BE2C (cell line): ENCODE measurements around the gene PET100.

Source experiments
- DNase-seq: peaks from one replicate; pipeline ENCODE4 v3.0.0-alpha.2; 2020
- H3K27me3 ChIP-seq: fragments of 250-450 bp; sonication (Bioruptor Pico); 2 replicates; pipeline ENCODE4 v1.5.1; 2020; ENCODE audit warnings: mild to moderate bottlenecking
- H3K36me3 ChIP-seq: fragments of 250-450 bp; sonication (Bioruptor Pico); 2 replicates; pipeline ENCODE4 v1.5.1; 2020; ENCODE audit warnings: mild to moderate bottlenecking
- H3K4me1 ChIP-seq: fragments of 250-450 bp; sonication (Bioruptor Pico); 2 replicates; pipeline ENCODE4 v1.5.1; 2020
- H3K4me3 ChIP-seq: 2 replicates; pipeline ENCODE4 v1.5.1; 2011; ENCODE audit warnings: low read depth, low read length
- H3K9me3 ChIP-seq: fragments of 250-450 bp; sonication (Bioruptor Pico); 2 replicates; pipeline ENCODE4 v1.5.1; 2020
- TF ChIP-seq, protein P1 (sequence below): IDR thresholded peaks from 2 replicates; pipeline ENCODE4 v1.5.1; 2012; ENCODE audit warnings: mild to moderate bottlenecking, low read depth, low read length

PET100 gene

DNA sequence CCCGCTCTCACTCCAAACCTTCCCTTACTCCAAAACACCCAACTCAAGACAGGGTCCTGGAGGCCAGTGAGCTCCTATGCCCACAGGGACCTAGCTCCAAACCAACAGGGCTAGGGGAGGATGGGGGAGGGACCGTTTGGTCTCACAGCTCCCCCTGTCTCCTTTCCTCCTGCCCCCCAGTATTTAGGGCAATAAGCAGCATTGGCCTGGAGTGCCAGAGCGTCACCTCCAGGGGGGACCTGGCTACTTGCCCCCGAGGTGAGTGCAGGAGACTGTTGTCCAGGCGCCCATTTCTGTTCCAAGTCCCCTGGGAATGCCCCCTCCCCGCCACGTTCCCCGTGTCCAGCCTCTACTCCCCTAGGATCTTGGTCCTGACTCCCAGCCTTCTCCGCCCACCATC lies 40.0 kb downstream of the PET100 start:
- Histone ChIP-seq H3K9me3 (no peaks in the 10 kb centered on the region), H3K4me1 (no peaks in the 10 kb centered on the region), H3K4me3 (no peak overlapping the region), H3K27me3 (peaks cover 66% of the 10 kb centered on the region), H3K36me3 (no peaks in the 10 kb centered on the region)
- no peak for DNase-seq
- TF ChIP-seq, protein P1, sequence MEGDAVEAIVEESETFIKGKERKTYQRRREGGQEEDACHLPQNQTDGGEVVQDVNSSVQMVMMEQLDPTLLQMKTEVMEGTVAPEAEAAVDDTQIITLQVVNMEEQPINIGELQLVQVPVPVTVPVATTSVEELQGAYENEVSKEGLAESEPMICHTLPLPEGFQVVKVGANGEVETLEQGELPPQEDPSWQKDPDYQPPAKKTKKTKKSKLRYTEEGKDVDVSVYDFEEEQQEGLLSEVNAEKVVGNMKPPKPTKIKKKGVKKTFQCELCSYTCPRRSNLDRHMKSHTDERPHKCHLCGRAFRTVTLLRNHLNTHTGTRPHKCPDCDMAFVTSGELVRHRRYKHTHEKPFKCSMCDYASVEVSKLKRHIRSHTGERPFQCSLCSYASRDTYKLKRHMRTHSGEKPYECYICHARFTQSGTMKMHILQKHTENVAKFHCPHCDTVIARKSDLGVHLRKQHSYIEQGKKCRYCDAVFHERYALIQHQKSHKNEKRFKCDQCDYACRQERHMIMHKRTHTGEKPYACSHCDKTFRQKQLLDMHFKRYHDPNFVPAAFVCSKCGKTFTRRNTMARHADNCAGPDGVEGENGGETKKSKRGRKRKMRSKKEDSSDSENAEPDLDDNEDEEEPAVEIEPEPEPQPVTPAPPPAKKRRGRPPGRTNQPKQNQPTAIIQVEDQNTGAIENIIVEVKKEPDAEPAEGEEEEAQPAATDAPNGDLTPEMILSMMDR, result no peak

DNA sequence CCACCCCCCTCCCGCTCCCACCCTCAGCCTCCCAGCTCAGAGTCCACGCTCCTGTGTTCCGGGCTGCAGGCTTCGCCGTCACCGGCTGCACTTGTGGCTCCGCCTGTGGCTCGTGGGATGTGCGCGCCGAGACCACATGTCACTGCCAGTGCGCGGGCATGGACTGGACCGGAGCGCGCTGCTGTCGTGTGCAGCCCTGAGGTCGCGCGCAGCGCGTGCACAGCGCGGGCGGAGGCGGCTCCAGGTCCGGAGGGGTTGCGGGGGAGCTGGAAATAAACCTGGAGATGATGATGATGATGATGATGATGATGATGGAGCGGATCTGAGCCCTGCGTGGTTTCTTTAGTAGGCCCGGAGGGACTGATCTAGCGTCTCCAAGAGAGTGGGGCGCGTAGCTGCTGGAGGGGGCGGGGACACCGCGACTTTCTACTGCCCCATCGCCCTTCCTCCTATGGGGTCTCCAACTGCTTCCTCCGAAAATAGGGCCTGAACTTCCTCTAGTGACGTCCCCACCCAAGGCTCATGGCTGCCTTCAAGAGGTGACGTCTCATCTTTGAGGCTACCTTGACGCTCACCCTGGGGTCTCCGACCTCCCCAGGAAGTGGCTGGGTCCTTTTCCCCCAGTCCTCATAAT lies 40.7 kb downstream of the PET100 start:
- DNase-seq, result no peak
- Histone ChIP-seq H3K4me3 (no peak overlapping the region), H3K36me3 (no peaks in the 10 kb centered on the region), H3K4me1 (no peaks in the 10 kb centered on the region), H3K27me3 (peaks cover 59% of the 10 kb centered on the region), H3K9me3 (no peaks in the 10 kb centered on the region)
- TF ChIP-seq, protein P1, result no peak

DNA sequence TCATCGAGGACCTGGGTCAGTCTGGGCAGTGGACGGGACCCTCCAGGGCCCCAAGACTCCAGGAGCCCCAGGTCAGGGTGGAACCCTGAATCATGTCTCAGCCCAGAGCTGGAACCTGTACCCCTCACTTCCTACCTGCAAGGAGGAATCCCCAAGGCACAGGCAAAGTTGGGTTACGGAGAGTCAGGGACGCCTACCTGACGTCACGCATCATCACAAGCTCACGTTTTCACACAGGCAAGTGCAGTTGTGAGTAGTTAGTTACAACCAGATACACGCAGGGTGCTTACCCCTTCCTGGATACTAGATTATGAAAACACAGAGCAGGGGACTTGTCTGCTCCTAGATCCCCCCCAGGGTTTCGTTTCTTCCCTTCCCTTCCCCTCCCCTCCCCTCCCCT lies 41.2 kb downstream of the PET100 start:
- no peak overlapping the region for H3K4me3 ChIP-seq
- no peaks in the 10 kb centered on the region for H3K36me3 ChIP-seq
- no peak for DNase-seq
- H3K9me3 ChIP-seq, result no peaks in the 10 kb centered on the region
- TF ChIP-seq, protein P1, result no peak
- peaks cover 56% of the 10 kb centered on the region for H3K27me3 ChIP-seq
- H3K4me1 ChIP-seq, result no peaks in the 10 kb centered on the region

DNA sequence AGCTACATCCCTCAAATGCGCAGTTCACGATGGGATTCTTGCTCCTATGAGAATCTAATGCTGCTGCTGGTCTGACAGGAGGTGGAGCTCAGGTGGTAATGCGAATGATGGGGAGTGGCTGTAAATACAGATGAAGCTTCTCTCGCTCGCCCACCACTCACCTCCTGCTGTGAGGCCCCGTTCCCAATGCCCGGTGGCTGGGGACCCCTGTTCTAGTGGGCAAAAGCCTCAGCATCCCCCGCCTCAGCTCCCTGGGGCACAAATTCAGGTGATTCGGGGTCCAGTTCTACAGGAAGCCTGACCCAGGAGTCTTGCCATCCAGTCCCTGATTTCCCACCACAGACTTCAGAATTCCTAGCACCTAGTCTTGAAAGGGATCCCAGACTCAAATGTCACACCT lies 42.9 kb downstream of the PET100 start:
- Histone ChIP-seq H3K4me3 (no peak overlapping the region), H3K27me3 (peaks cover 56% of the 10 kb centered on the region), H3K9me3 (no peaks in the 10 kb centered on the region), H3K36me3 (no peaks in the 10 kb centered on the region), H3K4me1 (no peaks in the 10 kb centered on the region)
- TF ChIP-seq, protein P1, result no peak
- no peak for DNase-seq

DNA sequence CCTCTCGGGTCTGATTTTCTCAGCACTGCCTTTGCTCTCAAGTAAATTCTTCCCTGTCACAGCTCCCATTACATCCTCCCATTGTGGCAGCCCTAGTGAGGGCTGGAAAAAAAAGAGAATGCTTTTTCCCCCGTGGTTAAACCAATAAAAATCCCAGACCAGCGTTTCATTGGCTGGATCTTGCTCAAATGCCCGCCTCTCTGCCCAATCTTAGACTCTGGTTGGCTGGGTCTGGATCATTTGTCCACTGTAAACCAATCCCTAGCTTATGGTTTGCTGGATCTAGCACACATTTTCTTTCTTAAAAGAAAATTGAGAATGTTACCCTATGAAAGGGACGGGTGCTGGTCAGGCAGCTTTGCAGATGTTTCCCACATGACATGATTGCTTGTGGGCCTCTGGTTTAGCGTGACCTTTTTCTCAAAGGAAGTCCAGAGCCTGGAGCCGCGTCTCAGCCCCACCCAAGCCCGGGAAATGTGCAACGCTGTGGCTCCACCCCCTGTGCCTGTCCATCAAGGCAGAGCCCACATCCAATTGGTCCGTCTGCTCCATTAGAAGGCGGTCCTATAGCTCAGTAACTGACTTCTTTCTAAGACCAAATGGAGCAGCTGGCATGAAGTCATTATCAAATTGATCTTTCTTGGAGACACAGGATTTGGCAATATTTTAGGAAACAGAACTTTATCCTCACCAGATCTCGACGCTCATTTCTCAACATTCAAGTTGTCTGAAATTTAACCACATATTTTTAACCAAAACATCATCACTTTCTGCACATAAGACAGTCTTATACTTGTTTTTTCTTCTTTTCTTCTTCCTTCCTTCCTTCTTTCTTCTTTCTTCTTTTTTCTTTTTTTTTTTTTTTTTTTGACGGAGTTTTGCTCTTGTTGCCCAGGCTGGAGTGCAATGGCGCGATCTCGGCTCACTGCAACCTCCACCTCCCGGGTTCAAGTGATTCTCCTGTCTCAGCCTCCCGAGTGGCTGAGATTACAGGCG lies 44.7 kb downstream of the PET100 start:
- Histone ChIP-seq H3K36me3 (no peaks in the 10 kb centered on the region; the same call in 1 of the 2 replicates), H3K9me3 (no peaks in the 10 kb centered on the region), H3K27me3 (peaks cover 58% of the 10 kb centered on the region), H3K4me1 (no peaks in the 10 kb centered on the region), H3K4me3 (peak overlapping the region; percentile 3; the same call in 1 of the 2 replicates)
- TF ChIP-seq, protein P1, result no peak
- peak; percentile 74 for DNase-seq
